ENCODE data around the gene FAM241B. TPM values are rescaled to one million over a fixed set of nuclear protein-coding genes. Genes with fewer than 3 reads are reported as not detected.

The FAM241B gene
- total and polyA plus RNA-seq, 2 experiments from 2014 or later: 13.7 to 45.3 TPM

GRCh38 chr10:69635428-69636272, 5.6 kb downstream of the FAM241B start:
- H3K27ac ChIP-seq: no peak overlapping the region
- H3K36me3 ChIP-seq: peaks cover 3% of the 10 kb centered on the region
- DNase-seq (ENCODE audit: low read depth in 1 of 2, low spot score in 1 of 2): no peak
- H3K4me1 ChIP-seq (ENCODE audit: low read depth): no peaks in the 10 kb centered on the region
- TF ChIP-seq, protein P1, sequence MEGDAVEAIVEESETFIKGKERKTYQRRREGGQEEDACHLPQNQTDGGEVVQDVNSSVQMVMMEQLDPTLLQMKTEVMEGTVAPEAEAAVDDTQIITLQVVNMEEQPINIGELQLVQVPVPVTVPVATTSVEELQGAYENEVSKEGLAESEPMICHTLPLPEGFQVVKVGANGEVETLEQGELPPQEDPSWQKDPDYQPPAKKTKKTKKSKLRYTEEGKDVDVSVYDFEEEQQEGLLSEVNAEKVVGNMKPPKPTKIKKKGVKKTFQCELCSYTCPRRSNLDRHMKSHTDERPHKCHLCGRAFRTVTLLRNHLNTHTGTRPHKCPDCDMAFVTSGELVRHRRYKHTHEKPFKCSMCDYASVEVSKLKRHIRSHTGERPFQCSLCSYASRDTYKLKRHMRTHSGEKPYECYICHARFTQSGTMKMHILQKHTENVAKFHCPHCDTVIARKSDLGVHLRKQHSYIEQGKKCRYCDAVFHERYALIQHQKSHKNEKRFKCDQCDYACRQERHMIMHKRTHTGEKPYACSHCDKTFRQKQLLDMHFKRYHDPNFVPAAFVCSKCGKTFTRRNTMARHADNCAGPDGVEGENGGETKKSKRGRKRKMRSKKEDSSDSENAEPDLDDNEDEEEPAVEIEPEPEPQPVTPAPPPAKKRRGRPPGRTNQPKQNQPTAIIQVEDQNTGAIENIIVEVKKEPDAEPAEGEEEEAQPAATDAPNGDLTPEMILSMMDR (IDR thresholded peaks at IDR 0.05; ENCODE audit: low read depth, low read length): no peak
- no peak overlapping the region for H3K4me3 ChIP-seq
- H3K27me3 ChIP-seq: peaks cover 4% of the 10 kb centered on the region
- H3K9me3 ChIP-seq (ENCODE audit: low read depth): no peaks in the 10 kb centered on the region

DNA sequence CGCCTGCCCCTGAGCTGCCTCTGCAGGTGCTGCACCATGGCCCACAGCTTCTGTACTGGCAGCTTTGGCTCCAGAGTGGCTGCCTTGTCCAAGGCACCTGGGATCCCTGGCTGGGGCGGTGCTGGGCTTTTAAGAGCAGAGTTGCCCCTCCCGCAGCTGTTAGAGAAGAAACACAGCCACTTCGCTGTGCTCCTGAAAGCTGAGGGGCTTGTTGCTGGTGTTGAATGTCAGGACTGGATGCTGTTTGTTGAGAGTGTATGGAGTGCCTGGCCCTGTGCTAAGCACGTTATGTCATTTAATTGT, 6.2 kb downstream of the FAM241B start:
- Histone ChIP-seq H3K4me1 (ENCODE audit: low read depth) (no peaks in the 10 kb centered on the region), H3K9me3 (ENCODE audit: low read depth) (no peaks in the 10 kb centered on the region), H3K36me3 (peaks cover 3% of the 10 kb centered on the region), H3K27ac (no peak overlapping the region), H3K27me3 (no peaks in the 10 kb centered on the region), H3K4me3 (no peak overlapping the region)
- TF ChIP-seq, protein P1 (IDR thresholded peaks at IDR 0.05; ENCODE audit: low read depth, low read length): no peak
- no peak for DNase-seq (ENCODE audit: low read depth in 1 of 2, low spot score in 1 of 2)

- H3K4me3 ChIP-seq: no peak overlapping the region
- no peaks in the 10 kb centered on the region for H3K4me1 ChIP-seq (ENCODE audit: low read depth)
- no peak overlapping the region for H3K27ac ChIP-seq
- peaks cover 3% of the 10 kb centered on the region for H3K36me3 ChIP-seq
- H3K9me3 ChIP-seq (ENCODE audit: low read depth): no peaks in the 10 kb centered on the region
- no peaks in the 10 kb centered on the region for H3K27me3 ChIP-seq
- peak in 1 of 2 donors; percentile 9 for DNase-seq (ENCODE audit: low read depth in 1 of 2, low spot score in 1 of 2)
- TF ChIP-seq, protein P1 (IDR thresholded peaks at IDR 0.05; ENCODE audit: low read depth, low read length): peak; percentile 22
Measured at GRCh38 chr10:69636626-69637605, 6.9 kb downstream of the FAM241B start.

DNA sequence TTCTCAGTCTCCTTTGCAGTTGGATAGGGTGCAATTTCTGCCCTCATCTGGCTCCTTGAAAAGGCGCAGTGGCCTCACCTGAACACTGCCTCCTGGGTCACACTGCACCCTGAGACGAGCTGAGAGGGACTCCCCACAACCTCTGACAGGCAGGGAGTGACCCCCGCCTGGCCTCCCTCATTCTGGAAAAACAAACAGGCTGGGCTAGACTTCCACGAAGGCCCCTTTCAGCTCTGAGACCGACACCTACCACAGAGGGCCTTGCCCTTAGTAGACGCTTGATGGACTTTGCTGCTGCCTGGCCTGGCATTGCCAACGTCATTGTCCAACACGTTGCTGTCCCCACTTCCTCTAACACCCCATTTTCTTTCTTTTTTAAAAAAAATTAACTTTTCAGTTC, 8.6 kb downstream of the FAM241B start:
- H3K36me3 ChIP-seq: peaks cover under 1% of the 10 kb centered on the region
- no peaks in the 10 kb centered on the region for H3K27me3 ChIP-seq
- no peaks in the 10 kb centered on the region for H3K9me3 ChIP-seq (ENCODE audit: low read depth)
- H3K4me3 ChIP-seq: no peak overlapping the region
- TF ChIP-seq, protein P1 (IDR thresholded peaks at IDR 0.05; ENCODE audit: low read depth, low read length): no peak
- no peaks in the 10 kb centered on the region for H3K4me1 ChIP-seq (ENCODE audit: low read depth)
- H3K27ac ChIP-seq: no peak overlapping the region
- no peak for DNase-seq (ENCODE audit: low read depth in 1 of 2, low spot score in 1 of 2)

- Histone ChIP-seq H3K36me3 (no peaks in the 10 kb centered on the region), H3K4me3 (no peak overlapping the region), H3K27me3 (no peaks in the 10 kb centered on the region), H3K9me3 (ENCODE audit: low read depth) (no peaks in the 10 kb centered on the region), H3K27ac (no peak overlapping the region), H3K4me1 (ENCODE audit: low read depth) (no peaks in the 10 kb centered on the region)
- DNase-seq (ENCODE audit: low read depth in 1 of 2, low spot score in 1 of 2): peak; percentile 72 to 83
- TF ChIP-seq, protein P1 (IDR thresholded peaks at IDR 0.05; ENCODE audit: low read depth, low read length): peak; percentile 84
Measured at GRCh38 chr10:69639291-69640195, 9.5 kb downstream of the FAM241B start.
